Smooth muscle cell of the brain vasculature (primary cell): ENCODE measurements around the gene CD96.
"Not testable (repeated sequence)": the region's sequence is repeated elsewhere in the genome, so short reads cannot be mapped to it uniquely, and the experiment has no call there.

Experiments
- DNase-seq: peaks from one replicate; pipeline ENCODE4 v3.0.0-alpha.2; 2012; ENCODE audit warnings: low read depth, low spot score

The CD96 gene

GRCh38 chr3:111619833-111620232, 77.8 kb downstream of the CD96 start:
- DNase-seq, result no peak

GRCh38 chr3:111621535-111621934, 79.5 kb downstream of the CD96 start:
- DNase-seq, result no peak

- no peak for DNase-seq
These were observed 85.1 kb downstream of the CD96 start for GRCh38 chr3:111627092-111627491.

- DNase-seq, result not testable (repeated sequence)
These were observed 87.0 kb downstream of the CD96 start for GRCh38 chr3:111629018-111629417.

- DNase-seq, result not testable (repeated sequence)
These were observed 88.6 kb downstream of the CD96 start for GRCh38 chr3:111630638-111631037.

- no peak for DNase-seq
These were observed 93.4 kb downstream of the CD96 start for GRCh38 chr3:111635403-111635802.

GRCh38 chr3:111636366-111636885, 94.4 kb downstream of the CD96 start:
- DNase-seq, result no peak

- no peak for DNase-seq
These were observed 97.3 kb downstream of the CD96 start for GRCh38 chr3:111639316-111639715.

GRCh38 chr3:111648991-111649579, 107.1 kb downstream of the CD96 start:
- DNase-seq, result no peak

GRCh38 chr3:111650378-111651275, 108.6 kb downstream of the CD96 start:
- DNase-seq, result no peak

- DNase-seq, result no peak
These were observed 110.6 kb downstream of the CD96 start for GRCh38 chr3:111652492-111653180.

- DNase-seq, result no peak
These were observed 111.8 kb downstream of the CD96 start for GRCh38 chr3:111653766-111654165.

- no peak for DNase-seq
These were observed 120.0 kb downstream of the CD96 start for GRCh38 chr3:111662012-111662411.

GRCh38 chr3:111662907-111663306, 120.9 kb downstream of the CD96 start:
- DNase-seq, result no peak

GRCh38 chr3:111666041-111666735, 124.2 kb downstream of the CD96 start:
- no peak for DNase-seq

- no peak for DNase-seq
These were observed 125.2 kb downstream of the CD96 start for GRCh38 chr3:111667170-111667569.

GRCh38 chr3:111667621-111668239, 125.7 kb downstream of the CD96 start:
- no peak for DNase-seq

GRCh38 chr3:111668326-111668725, 126.3 kb downstream of the CD96 start:
- no peak for DNase-seq

GRCh38 chr3:111668888-111669488, 127.0 kb downstream of the CD96 start:
- DNase-seq, result peak; percentile 15

- DNase-seq, result no peak
These were observed 128.1 kb downstream of the CD96 start for GRCh38 chr3:111669926-111670630.
